GM19240 (cell line): ENCODE measurements around the gene SP7.
"Not testable (repeated sequence)": the region's sequence is repeated elsewhere in the genome, so short reads cannot be mapped to it uniquely, and the experiment has no call there.

Source experiments
- DNase-seq: peaks from one replicate; pipeline ENCODE4 v3.0.0; 2011; ENCODE audit warnings: low spot score; ENCODE audit not compliant: insufficient read length

Gene SP7

DNA sequence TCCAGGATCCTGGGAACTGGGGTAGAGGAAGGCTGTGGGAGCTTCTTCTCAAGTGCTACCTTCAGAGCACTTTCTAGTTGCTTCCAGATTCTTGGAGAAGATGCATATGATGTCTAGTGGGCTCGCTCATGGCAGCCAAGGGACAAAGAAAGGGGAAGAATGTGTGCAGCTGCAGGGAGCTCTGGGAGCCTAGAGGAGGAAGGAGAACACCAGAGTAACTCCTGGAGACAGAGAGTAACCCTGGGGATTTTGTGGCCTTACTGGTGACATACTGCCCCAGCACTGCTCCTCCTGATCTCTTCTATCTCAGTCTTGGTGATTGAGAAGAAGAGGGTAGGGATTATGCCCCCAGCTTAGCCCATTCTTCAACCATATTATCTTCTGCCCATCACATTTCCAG, 10.3 kb upstream of the SP7 start:
- DNase-seq, result no peak

DNA sequence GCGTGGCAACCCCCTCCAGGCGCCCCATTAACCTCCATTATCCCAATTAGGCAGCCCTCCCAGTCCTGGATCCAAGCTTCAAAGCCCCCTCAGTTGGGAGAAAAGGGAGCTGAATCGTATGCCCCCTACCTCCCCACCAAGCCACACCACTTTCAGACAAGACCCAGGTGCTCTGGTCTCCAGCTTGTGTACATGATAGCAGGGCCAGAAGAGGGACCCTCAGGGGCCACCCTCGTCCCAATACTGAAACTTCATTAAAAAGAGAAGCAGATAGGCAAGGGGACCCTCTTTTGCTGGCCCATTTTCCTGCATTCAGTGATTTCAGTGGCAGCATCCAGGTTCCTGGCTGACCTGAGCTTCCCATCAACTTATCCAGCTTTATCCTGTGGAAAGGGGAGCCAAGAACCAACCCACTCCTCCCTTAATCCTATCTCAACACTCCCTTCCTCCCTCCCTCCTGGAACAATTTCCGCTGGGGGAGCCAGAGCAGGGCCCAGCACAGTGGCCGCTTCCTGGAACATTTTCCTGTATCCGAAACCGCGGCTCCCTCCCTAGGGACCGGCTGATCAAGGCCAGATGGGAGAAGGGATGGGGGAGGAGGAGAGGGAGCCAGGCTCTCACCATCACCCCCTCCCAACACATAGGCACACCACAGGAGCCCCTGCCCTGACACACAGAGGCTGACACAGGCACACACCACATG, 9.5 kb upstream of the SP7 start:
- DNase-seq, result no peak

DNA sequence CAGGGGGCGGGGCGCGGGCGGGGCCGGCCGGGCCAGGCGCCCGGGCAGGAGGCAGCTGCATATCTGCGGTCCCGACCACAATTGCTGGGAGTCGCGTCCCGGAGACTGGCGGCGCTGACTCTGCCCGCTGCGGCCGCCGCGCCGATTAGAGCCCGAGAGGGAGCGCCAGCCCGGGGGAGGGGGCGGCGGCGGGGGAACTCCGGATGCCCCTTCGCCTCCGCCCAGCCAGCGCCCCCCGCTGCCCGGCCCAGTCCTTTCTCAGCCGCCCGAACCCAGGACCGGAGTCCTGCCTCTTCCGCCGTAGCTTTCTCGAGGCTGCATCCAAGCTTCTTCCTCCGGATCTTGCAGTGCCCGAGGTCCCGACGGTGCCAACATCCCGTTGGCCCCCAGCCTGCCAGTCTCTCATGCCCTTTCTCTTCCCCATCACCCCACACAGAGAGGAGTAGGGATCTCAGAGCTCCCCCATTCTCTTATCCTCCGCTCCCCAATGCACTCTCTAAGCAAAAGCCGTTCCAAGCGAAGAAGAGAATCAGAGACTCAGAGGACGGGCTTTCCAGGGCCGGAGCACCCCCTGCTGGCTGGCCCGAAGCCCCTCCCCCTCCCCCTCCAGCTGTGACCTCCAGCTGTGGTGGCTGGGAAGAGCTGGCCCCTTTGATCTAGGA, 8.8 kb upstream of the SP7 start:
- peak; percentile 73 for DNase-seq

DNA sequence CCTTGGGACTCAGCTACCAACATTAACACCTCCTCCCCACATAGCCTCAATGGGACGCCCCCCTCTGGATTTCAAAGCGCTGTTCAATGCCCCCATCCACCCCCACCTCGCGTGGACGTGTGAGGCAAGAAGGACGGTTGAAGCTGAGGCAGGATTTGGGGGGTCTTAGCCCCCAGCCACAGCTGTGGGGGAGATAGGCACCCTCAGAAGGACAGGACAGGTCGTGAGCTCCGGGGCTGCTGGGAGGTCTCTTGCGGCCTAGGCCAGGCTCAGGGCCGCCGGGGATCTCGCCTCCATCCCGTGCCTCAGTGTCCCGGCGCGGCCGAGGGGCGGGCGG, 8.3 kb upstream of the SP7 start:
- DNase-seq, result no peak

DNA sequence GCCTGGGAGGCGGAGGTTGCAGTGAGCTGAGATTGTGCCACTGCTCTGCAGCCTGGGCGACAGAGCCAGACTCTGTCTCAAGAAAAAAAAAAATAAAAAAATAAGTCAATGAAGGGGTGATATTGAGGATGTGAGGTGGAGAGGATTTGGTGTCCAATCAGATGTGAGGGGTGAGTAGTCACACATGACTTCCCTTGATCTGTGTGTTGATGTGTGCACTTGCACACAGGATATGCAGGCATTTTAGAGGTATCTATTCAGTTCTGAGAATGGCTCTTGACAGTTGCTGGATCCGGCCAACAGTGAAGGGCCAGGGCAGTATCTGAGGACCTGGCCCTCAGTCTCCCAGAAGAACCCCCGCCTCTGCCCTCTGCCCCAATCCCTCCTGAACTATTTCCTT, 7.8 kb upstream of the SP7 start:
- no peak for DNase-seq

DNA sequence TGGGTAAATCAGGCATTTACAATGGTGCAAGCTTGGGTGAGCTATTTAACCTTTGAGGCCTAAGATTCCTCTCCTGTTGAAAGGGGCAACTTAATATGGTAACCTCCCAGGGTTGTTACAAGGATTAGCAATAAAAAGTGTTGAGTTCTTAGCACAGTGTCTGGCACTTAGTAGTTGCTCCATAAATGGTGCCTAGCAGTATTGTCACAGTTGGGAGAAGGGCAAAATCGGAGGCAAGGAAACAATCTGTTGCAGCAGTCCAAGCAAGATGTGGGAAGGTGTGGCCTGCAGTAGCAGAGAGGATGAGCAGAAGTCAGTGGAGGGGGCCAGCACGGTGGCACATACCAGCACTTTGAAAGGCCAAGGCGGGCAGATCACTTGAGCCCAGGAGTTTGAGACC, 7.3 kb upstream of the SP7 start:
- DNase-seq, result no peak

DNA sequence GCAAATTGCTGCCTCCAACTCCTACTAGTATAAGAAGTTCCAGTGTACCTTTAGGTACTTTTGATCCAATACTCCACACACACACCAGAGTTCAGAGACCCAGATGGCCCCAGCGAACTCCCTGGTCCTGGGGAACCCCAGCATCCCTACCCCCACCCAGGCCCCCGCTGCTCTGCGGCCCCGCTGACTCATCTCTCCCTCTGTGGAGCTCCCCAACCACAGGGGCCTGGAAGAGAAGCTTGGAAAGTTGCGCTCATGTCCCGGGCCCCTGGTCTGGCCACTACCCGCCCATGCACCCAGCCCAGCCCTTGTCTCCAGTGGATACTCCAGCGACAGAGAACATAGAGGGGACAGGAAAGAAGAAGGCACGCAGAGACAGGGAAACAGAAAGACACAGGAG, 4.2 kb upstream of the SP7 start:
- DNase-seq, result no peak

DNA sequence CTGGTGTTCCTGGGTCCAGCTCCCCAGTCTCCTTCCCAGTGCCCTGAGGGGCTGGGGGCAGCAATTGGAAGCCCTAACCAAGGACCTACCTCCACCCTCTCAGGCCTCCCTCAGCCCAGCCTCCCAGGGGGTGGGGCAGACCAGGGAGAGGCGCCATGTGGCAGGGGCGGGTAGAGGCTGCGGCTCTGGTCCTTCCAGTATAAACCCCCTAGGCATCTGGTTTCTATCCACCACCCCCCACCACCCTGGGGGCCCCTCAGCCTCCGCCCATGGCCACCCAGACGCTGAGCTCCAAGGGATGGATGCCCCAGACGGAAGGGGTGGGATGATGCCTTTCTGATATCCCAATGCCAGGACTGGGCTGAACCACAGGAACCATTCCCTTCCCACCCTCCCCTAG, 2.8 kb upstream of the SP7 start:
- no peak for DNase-seq

DNA sequence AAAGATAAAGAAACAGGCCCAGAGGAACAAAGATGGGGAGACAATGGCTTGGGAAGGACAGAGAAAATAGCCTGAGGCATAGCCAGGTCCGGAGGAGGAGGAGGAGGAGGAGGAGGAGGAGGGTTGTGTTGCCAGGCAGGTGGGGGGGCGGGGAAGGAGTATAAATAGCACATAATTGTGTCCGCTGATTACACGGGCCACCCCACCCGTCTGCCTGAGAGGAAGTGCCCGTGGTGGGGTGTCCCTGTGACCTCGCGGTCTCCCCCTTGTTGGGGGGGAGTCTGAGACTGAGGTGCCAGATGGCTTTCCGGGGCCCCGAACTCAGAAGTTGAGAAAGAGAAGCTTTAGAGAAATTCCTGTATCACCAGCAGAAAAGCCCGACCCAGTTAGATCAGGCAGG, 1.9 kb upstream of the SP7 start:
- DNase-seq, result no peak

DNA sequence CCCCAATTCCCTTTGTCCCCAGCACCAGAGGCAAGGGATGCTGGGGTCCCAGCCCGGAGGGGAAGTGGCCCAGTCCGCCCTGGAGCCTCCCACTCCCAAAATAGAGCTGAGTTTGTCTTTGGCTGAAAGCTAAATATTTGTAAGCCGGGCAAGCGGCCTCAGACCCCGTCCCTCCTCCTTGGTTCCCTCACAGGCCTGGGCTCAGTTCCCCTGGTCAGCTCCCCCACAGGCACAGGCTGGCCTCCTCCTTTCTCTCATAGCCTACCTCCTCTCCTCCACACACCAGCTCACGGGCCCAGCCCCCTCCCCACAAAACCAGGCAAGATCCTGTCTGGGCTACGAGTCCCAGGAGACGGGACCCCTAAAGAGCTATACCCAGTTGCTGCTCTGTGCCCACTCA, 1.3 kb downstream of the SP7 start:
- DNase-seq, result no peak

DNA sequence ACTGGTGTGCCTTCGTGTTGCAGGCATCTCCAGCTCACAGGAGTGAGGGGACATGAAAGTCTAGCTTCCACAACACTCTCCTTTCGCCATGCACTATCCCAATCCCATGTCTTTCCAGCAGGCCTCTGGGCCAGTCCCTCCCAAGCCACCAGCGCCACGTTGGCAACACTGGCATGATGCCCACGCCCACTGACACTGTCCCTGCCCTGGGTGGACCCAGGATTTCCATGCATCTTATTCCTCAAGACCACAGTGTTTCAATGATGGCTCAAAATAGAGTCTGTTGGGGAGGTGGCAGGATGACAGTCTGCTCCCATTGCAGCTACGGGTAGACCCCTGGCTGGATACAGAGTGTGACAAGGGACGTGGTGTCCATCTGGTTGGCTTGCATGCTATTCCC, 2.3 kb downstream of the SP7 start:
- DNase-seq, result no peak

DNA sequence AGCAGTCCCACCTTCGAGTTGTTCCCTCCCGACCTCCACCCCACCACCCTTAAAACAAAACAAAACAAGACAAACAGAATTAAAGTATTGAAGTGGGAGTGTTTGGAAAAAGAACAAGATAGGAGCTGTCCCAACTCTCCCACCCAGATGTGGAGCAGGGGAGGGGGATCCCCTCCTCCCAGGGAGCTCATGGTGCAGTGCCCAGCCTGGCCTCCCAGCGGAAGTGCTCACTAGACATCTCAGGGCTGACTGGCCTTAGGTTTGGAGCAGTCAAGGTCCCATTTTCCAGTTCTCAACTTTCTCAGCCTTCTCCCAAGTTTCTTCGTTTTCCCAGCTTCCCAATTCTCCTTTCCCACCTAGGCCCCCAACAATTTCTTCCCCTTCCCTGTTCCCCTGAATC, 2.9 kb downstream of the SP7 start:
- no peak for DNase-seq

DNA sequence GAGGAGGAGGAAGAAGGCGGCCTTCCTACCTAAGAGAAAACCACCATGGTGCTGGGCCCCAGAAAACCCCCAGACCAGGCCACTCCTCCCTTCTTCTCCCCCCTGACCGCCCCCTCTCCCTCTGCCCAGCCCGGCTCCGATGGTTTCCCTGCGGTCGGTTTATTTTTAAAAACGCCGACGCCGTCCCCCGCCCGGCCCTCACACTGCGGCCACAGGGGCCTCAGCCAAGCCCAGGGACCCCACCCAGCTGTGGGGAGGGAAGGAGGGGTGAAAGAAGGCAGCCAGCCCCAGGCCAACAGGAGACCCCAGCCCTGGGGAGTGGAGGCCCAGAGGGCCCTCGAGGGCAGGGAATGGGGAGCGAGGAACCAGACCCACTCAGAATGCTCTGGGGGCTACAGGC, 3.4 kb downstream of the SP7 start:
- no peak for DNase-seq

DNA sequence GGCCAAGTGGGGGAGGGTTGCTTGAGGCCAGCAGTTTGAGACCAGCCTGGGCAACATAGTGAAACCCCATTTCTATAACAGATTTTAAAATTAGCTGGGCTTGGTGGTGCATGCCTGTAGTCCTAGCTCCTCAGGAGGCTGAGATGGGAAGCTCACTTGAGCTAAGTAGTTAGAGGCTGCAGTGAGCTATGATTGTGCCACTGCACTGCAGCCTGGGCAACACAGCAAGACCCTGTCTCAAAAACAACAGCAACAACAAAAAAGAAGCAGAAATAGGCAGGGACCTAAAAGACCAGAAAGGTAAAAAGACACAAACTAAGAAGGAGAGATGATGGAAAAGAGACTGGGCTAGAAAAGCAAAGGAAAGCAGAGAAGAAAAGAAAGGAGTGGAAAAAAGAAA, 3.8 kb downstream of the SP7 start:
- not testable (repeated sequence) for DNase-seq

DNA sequence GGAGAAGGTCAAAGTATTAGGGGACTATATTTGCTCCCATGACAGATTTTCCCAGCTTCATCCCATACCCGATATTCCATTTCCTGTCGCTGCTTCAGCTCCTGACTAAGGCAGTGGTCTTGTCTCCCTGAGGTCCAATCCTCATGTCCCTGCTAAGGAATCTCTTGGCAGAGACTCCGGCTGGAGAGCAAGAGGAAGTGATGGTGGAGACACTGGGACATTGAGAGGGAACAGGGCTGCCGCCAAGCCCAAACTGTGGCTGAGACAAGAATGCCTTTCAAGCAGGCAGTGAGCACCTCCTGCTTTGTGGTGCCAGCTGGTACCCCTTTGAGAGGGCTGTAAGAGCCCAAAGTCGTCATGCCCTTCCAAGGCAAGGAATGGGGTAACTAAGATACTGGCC, 5.5 kb downstream of the SP7 start:
- no peak for DNase-seq

DNA sequence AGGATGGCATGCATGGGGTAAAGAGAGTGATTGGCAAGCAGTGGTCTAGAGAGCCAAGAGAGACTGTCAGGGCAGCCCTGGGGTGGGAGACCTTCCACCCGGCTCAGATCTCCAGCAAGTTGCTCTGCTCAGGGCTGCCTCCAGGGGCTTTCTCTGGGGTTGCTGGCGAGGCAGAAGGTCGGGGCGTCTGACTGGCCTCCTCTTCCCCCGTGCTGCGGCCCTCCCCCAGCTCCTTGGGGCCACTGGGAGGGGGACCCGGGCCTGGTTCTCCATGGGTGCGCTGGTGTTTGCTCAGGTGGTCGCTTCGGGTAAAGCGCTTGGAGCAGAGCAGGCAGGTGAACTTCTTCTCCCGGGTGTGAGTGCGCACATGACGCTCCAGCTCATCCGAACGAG, 8.1 kb downstream of the SP7 start:
- no peak for DNase-seq

DNA sequence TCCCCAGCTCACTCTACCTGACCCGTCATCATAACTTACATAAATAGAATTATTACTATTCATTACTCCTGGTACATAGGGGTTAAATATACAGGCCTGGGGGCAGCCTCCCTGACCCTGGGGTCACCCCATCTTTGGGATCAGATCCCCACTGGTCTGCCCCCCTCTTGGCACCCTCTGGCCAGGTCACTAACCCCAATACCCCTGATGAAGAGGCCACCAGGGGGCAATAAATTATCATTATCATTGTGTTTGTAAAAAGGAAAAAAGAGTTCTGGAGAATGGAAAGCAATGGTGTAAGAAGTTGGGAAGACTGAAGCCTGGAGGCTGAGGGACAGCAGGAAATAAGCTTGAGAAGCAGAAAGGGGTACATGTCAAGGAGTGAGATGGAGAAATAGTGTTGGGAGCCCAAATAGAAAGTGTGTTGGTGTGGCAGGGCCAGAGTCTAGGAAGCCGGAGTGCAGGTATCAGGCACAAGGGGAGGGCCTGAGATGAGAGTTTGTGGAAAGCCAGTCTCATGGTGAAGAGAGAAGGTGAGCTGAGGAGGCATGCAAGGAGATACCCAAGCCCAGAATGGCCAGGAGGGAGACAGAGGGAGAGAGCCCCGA, 8.6 kb downstream of the SP7 start:
- no peak for DNase-seq

DNA sequence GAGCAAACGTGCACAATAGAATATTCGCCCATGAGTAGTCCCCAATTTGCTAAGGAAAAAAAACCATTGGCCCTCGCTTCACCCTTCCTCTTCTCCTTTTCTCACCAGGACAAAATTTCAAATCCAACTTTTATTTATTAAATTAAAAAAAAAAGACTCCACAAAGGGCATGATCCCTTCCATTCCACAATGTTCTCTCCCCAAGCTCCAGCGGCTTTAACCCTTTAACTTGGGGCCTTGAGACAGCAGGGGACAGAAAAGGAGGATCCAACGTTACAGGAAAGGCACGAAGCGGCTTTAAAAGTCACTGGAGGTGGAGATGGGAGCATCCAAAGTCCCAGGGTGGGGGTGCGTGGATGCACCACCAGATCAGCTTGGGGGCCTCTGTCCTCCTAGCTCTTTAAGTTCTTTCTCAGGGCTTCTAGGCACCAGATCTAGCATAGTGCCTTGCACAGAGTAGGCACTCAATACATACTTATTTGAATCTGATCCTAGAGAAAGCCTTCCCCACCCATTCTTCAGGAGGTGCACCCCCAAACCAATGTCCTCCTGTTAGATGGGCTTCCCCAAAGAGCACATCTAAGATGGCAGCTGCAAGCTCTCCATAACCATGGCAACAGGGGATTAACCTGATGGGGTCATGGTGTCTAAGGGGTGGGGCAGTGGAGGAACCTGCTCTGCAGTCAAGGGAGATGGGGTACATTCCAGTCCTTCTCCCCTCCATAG, 9.5 kb downstream of the SP7 start:
- DNase-seq, result no peak

DNA sequence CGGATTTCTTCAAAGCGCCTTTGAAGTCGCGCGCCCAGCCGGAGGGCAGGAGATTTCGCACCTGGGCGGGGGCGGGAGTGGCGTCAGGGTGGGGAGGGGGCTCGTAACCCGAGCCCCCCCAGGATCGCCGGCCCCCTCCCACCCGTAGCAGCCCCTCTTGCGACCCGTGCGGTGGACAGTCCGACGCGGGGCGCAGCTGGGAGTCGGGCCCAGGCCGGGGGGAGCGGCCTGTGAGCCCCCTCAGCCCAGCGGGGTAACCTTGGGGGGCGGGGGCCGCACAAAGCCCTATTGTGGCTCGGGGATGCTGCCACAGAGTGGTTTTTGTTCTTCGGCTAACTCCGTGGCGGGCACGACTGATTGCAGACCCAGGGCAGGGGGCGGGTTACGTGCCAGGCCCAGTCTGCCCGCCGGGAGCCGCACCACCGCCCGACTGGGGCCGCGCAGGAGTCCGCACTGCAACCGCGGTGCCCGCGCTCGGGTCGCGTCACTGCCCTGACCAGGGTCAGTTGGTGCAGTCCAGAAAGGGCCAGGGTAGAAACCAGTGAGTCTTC, 10.6 kb downstream of the SP7 start:
- no peak for DNase-seq

DNA sequence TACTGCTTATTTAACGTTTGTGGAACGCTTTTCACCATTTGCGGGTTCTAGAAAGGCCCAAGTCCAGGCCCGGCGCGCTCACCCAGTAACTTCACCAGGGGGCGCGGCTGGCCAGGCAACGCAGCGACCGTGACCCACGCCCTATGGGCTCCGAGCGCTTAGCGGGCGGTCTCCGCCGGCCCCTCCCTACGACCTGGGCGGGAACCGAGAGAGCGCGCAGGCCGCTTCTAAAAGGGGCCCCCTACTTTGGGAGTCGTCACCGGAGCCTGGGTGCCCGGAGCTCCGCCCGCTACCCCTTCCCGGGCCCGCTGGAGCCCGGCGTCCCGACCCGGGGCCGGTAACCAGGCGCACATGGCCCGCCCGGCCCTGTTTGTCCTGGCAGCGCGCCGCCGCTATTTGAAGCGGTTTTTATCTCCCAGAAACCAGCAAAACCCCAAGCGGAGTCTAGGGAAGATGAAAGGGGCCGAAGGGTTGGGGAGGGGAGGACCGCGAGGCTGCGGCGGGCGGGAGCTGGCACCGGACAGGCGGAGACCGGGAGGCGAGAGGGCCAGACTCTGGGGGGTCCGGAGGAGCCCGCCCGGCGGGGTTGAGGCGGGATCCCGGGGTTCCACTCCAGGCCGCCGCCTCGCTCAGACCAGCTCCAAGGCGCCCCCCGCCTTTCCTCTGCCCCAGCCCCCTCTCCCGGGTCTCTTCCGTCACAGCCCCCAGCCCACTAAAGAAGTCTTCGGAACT, 11.2 kb downstream of the SP7 start:
- peak; percentile 91 for DNase-seq

DNA sequence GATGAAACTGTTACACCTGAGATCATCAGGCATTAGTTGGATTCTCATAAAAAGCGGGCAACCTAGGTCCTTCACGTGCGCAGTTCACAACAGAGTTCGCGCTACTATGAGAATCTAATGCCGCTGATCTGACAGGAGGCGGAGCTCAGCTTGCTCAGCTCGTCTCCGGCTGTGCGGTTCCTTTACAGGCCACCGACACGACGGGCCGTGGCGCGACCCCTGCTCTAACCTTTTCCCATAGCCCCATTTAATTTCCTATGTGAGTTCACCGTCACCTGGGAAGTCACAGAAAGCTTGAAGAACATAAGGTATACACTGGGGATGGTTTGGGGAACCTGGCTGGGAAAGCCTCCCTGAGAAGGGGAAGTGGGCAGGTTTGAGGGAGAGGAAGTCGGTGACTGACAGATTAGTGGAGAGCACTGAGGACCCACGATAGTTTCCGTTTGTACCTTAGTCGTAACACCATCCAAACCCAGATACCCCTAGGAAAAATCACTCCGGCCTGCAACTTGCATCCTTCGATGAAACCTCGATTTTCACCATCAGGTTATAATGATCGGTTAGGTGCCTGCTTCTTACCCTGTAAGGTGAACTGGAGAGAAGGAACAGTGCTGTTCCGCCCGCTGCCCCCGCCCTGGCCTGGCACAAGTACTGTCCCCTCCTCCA, 11.9 kb downstream of the SP7 start:
- no peak for DNase-seq
